HG03097 (cell line): ENCODE data around the gene CTBP1.
A peak's percentile ranks its signal among the peaks of the same experiment; 100 is the strongest.

Experiments
- ATAC-seq: cut with Tn5 transposase; IDR thresholded peaks from one replicate; pipeline ENCODE4 v1.9.1; 2021; ENCODE audit not compliant: unreplicated experiment, low FRiP score

CTBP1 gene

DNA sequence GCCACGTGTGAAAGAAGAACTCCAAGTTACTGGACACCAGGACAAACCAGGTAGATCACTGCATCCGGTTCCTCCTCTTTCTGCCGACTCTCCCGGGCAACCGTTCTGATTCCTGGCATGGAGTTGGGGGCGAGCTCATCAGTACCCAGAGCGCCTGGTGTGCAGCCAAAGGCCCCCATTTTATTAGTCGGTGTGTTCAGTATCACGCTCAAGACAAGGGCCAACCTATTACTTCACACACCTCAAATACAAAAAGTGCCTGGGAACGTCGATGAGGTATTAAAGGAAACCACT, 2.8 kb upstream of the CTBP1 start:
- ATAC-seq: no peak

DNA sequence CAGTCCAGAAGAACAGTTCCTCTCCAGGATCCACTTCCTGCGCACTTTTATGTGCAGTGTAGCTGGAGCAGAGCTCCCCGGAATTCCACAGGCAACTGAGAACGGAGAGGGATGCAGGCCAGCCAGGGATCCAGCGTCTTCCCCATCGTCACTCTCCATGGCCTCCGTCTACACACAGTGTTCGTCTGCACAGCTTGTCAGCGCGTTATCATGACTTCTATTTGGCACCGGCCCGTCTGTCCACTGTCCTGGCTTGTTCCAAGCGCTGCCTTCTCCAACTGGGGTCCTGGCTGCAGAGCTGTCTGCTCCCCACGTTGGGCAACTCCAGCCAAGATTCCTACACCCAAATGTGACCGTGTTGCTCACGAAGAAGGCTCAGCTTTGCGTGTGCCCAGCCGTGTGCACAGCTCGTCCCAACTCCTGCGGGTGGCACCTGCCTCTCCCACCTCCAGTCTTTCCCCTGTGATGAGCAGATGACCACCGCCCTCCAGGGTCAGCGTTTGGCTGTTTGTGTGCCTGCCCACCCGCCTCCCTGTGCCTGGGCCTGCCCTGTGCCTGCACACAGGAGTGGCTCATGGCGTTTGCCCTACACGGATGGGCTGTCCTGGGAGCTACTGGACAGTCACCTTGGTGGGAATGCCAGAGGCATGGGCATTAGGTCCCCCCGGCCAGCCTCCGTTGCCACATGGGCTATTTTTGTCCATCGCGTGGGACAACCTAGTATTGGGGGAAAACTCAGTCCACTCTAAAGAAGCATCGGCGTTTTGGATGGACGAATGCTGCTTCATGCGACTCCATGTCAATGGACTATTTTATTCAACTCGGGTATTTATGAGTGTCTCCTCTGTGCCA, 2.2 kb upstream of the CTBP1 start:
- ATAC-seq: no peak

DNA sequence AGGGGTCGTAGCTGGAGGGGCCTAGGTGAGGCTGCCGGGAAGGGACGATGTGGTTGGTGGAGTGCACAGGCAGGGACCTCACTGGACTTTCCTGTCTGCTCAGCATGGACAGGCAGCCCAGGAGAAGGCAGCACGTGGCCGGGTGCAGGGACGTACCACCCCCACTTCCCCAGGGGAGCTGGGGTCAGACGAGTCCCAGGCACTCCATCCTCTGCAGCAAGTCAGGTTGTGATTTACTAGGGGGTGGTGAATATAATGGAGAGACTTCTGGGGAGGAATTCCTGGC, 1.5 kb upstream of the CTBP1 start:
- ATAC-seq: no peak

DNA sequence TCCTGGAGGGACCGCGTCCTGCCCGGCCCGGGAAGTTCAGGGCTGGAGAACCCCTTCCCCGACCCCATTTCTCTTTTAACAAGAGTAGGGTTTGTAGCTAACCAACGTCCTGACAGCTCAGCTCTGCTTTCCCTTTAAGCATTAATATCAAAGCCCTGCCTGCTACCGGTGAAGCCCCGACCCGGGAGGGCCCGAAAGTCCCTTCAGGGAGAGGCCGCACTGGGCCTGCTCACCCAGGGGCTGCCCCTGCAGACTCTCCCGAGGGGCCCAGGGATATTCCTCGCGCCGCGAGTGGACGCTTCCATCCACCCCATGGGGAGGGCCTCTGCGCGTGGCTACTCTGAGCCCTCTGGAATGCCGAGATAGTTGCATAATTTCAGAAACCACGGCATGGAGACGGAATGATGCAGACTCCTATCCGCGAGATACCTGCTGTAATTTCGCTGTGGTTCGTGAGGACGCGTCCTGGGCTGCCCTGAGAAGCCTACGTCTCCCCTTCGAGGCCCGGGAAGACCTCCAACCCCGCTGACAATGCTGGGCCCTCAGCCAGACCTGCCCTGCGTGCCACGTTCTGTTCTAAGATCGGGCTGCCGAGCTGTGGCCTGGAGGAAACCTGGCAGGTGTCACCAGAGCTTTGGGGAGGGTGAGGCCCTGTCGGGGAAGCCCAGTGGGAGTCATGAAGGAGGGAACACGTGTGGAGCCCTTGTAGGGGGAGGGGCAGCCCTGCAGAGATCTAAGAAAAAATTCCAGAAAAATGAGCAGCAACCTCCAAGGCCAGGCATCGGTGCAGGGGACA, 999 bp upstream of the CTBP1 start:
- peak; percentile 3 for ATAC-seq

DNA sequence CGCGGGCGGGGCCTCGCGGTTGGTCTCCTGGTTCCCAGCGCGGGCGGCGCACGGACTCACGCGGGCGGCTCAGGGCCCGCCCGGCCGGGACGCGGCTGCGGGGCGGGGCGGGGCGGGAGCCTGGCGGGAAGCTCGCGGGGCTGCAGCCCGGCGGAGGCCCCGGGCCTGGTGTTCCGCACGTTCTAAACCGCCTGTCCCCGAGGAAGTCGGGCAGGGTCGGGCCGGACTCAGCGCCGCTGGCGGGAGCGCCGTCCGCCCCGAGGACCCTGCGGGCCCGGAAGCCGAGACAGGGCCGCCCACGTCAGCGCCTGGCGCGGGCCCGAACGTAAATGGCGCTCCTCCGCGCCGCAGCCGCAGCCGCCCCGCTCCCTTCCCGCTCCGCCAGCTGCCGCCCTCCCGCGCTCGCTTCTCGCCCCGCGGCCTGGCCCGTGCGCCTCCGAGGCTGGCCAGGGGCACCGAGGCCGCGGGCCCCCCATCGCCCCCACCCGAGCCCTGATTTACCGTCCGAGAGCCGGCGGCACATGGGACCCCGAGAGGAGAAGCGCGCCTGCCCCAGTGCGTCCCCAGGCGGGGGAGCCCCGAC, 309 bp upstream of the CTBP1 start:
- ATAC-seq: peak; percentile 53

DNA sequence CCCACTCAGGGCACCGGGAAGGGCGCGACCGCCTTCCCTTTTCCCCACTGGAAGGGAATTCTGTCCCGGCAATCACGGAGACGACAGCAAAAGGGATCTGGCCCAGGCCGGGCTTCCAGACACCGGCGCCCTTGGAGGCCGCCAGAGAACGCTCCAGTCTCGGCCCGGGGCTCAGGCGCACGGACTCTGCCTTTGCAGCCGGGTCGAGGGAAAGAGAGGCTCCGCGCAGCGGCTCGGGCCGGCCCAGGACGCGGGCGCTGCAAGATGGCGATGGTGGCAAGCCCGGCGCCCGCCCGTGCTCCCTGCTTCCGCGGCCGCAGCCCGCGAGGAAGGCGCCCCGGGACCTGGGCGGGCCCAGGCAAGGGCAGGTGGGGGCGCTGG, 1.1 kb downstream of the CTBP1 start:
- no peak for ATAC-seq

DNA sequence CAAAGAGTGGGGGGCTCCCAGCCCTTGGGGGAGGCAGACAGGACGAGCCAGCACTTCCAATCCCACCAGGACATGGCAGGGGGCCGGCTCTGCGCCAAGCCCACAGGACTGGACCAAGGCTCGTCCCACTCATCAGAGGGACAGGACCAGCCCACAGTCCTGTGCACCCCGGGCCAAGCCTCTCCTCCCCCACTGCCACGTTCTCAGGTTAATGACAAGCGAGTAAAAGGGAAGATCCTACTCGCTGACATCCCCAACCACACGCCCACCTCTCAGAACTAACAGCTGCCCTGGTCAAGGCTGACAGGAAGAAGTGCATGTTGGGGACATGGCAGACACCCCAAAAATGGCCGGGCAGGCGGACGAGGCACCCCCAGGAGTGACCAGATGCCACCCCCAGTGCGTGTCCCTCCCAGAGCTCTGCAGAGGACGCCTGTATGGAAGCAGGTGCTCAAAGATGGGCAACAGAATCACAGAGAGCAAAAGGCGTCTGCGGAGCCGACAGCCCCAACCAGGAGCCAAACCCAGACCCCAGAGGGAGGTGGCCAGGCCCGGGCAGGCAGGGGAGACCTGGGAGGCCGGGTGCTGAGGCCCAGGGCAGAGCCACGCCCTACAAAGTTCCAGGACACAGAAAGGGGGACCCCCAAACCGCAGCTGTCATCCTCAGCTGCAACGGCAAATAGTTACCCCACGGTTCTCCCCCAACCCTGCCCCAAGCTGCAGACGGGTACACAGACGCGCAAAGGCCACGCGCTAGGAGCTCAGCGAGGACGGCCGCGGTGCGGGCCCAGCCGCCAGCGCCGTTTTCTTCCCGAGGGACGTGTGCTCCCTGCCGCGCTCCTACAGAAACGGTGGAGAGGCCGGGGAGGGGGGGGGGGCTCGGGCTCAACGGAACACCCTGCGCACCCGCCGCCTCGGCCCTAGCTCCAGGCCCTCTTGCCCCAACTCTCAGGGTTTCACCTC, 1.7 kb downstream of the CTBP1 start:
- ATAC-seq: no peak

DNA sequence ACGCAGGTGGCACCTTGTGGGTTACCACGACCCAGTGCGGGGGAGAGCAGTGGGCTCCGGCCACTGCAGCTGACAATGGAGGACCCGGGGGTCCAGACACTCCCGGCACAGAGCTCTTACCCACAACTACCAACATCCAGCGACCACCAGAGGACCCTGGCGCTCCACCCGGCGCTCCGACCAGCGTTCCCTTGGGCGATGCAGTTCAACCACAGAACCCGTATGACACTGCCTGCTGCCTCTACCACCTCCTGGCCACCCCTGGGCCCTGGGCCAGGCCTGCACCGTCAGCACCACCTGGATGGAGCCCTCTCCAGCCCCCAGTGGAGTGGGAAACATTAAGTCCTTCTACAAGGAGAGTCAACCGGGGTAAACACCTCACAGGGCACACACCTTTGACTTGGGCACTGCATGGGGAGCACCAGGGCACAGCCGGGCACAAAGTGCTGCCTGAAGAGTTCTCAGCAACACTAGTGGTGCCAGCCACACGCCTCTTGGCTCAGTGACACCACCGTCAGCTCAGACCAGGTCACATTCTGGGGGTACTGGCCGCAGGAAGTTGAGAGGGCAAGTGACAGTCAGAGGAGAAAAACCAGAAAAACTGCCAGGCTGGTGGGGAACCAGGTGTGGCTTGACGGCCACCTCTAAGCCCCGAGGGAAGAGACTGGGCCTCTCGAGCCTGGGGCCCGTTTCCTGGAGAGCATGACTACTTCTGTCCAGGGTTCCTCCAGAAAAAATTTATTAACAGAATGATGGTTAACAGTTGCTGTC, 2.6 kb downstream of the CTBP1 start:
- ATAC-seq: no peak

DNA sequence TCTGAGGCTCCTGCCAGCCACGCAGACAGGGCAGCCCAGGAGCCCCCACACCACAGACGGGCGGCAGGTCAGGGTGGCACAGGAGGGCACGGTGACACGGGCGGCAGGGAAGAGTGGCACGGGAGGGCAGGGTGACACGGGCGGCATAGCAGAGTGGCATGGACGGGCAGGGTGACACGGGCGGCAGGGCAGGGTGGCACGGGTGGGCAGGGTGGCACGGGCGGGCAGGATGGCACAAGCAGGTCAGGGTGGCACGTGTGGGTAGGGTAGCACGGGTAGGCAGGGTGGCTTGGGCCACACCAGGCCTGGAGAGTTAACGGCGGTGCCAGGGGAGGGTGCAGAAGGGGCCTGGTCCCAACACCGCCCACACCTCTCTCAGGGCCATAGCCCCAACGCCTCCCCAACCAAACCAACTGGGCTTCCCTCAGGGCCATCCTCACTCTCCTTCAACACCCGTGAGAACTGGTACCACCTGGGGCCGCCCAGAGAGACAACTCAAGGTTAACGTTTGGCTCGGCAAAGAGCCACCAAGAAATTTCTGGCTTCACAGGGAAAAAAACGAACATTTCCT, 3.4 kb downstream of the CTBP1 start:
- no peak for ATAC-seq

DNA sequence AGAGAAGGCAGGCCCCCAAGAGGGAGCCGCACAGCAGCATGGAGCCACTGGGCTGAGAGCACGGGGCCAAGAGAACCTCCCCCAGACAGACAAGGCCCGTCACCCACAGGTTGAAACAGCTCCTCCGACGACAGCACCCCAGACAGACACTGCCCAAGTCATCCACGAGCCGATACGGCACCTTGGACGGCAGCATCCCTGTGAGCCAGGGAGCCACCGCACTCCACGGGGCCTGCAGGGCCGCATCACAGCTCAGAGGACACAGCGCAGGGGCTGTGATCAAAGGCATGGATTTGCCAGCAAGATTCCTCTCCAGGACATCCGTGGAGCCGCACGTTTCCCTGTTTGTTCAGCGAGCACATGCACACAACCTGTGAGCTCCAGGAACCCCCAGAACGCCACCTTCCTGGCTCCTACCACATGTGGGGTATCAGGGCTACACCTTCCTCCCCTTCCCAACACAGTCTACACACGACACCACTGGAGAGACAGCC, 3.9 kb downstream of the CTBP1 start:
- no peak for ATAC-seq

DNA sequence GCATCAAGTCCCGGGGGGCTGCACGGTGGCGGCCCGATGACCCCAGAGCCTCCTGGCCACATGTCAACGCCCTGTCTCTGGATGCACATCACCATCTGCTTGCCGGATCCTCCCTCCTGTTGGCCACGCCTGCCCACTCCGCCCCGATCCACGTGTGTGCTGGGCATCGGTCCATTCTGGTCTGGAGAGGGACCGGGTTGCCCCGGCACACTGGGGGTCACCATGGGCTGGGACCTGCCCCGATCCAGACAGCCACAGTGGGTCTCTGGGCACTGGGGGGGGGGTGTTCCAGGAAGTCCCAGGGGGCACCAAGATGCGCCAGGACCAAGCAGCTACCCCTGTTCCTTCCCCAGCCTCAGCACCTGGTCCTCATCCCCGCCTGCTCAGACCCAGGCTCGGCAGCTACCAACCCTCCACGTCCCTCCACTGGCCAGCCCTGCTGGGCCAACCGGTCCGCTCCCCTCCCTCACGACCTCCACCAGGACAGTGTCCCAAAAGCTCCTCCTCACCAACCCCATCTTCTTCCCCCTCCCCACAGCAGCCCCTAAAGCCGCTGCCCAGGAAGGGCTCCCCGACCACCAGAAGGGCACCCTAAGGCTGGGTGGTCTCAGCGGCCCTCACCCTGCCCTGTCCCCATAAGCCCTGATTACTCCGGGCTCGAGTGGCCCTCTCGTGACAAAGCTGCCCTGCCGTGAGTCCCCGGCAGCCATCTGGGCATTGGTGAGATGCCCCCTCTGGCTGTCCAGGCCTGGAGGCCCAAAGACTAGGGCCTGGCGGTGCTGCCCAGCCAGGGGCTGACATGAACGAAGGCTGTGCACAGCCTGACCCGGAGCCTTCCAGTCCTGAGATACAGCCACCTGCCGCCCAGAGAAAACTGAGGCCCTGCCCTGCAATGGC, 4.6 kb downstream of the CTBP1 start:
- ATAC-seq: no peak

DNA sequence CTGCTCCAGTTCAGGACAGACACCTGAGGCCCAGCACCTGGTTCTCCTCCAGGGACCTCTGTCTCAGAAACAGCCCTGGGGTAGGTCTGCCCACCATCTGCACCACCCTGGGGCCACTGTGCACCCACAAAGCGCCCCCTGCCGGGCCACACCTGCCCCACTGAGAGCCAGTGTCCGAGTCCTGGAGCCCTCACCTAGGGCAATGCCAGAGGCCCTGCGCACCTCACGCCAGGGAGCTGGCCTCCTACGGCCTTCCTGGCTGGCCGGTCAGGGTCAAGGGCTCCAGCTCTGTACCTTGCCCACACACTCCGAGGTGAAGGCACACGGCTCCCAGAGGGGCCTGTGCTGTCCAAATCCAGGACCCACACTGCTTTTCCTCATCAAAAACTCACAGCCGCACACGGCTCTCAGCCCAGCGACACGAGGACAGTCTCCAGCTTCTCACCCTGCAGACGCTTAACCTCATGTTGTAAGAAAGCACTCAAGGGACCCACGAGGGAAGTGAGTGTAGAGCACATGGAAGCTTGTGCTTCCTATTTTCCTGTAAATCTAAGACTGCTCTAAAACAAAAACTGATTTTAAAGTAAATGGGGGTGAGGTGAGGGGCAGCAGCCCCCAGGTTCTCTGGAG, 5.4 kb downstream of the CTBP1 start:
- no peak for ATAC-seq

DNA sequence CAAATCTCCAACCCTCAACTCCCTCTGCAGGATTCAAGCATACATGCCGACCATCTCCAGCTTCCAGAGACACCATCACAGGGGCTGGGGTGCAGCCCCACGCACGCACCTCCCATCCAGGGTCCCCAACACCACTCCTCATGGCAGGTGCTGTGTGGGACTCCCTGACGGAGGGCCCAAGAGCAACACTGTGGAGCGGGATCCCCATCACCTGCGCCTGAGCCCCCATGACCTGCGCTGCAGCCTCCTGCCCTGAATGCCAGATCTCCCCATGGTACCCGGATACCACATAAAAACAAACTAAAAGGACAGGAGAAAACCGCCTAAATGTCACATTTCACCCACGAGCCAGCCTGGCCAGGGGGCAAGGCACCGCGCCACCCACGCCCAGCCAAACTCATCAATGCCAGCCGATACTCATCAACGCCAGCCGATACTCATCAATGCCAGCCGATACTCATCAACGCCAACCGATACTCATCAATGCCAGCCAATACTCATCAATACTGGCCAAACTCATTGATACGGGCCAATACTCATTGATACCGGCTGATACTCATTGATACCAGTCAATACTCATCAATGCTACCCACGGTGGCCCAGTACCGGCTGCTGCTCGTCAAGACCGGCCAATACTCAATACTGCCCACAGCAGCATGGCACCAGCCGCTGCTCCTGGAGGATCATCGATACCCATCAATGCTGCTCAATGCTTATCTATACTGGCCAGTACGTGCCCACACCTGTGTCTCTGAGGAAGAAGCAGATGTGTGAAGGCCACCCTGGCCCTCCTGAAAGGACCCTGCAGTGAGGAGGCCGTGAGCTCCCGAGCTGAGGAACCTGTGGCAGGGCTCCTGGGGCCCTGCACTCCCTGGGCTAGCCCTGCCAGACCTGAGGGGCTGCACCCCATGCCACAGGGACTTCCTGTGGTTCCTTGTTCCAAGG, 6.2 kb downstream of the CTBP1 start:
- ATAC-seq: no peak

DNA sequence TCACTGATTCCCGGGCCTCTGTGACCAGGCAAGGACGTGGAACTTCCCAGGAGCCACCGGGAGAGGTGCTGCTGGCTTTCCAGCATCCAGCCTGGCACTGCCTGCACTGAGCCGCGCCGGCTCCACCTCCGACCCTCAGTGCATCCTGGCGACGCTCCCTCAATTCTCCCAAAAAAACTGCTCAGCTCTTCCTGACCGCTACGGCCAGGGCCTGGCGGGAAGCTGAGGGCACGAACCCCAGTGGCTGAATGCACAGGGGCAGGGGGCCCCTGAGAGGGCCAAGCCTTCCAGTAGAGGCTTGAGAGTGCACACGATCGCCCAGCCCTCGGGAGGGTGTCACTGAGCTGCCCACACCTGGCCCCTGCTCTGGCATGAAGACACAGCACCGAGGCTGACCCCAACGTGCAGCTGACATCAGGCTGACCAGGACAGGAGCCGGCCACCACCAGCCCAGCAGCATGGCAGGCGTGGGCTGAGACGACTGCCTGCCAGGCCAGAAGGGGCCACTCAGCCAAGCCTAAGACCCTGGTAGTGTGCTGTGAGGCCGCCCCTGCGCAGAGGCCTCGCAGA, 6.9 kb downstream of the CTBP1 start:
- ATAC-seq: no peak

DNA sequence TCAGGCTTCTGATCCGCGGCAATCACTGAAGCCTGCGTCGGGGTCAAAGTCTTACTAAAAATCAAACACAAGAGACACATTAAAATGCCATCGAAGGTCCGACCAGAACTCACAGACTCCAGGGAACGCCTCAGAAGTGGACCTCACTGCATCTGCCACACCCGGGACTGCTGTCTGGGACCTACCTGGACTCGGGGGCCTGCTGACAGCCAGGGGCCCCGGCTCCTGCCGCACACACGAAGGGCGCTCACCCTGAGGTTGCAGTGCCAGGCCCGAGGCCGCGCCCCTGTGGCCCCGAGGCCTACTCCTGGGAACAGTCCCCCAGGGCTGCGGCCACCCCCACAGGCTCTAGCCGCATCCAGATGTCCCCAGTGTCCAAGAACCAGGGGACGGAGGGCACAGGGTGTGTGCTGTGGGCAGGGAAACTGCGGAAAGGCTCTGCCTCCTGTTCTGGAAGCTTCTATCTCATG, 7.4 kb downstream of the CTBP1 start:
- no peak for ATAC-seq

DNA sequence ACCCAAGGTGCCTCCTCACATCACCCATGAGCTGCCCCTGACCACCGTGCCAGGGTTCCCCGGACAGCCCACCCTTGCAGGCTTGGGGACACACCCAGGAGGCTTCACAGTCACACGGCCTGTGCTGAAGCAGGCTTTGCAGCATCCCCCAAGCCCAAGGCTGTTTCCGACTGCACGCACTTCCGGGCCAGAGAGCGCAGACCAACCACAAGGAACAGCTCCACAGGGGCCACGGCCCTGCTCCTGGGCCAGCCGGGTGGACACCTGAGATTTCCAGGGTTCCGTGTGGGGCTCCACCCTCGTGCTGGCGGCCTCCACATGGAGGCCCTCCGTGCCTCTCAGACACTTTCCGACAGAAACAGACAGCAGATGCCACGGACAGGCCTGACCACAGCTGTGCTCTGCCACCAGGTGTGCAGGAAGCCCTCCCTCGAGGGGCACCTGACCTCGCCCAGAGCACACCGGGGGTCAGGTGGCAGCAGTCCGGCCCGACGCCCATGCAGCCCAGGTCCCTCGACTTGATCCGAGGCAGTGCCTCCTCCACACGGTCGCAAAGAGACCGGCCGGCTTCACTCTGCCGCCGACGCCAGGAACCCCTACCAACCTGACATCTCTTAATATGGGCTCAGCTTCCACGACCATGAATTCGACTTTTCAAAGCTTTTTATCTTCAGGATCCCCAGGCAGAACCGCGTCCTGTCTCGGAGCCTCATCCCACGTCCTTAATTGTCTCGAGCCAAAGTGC, 8.0 kb downstream of the CTBP1 start:
- ATAC-seq: no peak
